AML-193 (cell line): Measurements from ENCODE around the gene CMTR2.
"Not testable (repeated sequence)": the region's sequence is repeated elsewhere in the genome, so short reads cannot be mapped to it uniquely, and the experiment has no call there.

Experiments
- DNase-seq, 2 experiments: peaks; one replicate each; lab custom pipeline; 2025; lab: John Stamatoyannopoulos, UW

The CMTR2 gene, protein sequence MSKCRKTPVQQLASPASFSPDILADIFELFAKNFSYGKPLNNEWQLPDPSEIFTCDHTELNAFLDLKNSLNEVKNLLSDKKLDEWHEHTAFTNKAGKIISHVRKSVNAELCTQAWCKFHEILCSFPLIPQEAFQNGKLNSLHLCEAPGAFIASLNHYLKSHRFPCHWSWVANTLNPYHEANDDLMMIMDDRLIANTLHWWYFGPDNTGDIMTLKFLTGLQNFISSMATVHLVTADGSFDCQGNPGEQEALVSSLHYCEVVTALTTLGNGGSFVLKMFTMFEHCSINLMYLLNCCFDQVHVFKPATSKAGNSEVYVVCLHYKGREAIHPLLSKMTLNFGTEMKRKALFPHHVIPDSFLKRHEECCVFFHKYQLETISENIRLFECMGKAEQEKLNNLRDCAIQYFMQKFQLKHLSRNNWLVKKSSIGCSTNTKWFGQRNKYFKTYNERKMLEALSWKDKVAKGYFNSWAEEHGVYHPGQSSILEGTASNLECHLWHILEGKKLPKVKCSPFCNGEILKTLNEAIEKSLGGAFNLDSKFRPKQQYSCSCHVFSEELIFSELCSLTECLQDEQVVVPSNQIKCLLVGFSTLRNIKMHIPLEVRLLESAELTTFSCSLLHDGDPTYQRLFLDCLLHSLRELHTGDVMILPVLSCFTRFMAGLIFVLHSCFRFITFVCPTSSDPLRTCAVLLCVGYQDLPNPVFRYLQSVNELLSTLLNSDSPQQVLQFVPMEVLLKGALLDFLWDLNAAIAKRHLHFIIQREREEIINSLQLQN

DNA sequence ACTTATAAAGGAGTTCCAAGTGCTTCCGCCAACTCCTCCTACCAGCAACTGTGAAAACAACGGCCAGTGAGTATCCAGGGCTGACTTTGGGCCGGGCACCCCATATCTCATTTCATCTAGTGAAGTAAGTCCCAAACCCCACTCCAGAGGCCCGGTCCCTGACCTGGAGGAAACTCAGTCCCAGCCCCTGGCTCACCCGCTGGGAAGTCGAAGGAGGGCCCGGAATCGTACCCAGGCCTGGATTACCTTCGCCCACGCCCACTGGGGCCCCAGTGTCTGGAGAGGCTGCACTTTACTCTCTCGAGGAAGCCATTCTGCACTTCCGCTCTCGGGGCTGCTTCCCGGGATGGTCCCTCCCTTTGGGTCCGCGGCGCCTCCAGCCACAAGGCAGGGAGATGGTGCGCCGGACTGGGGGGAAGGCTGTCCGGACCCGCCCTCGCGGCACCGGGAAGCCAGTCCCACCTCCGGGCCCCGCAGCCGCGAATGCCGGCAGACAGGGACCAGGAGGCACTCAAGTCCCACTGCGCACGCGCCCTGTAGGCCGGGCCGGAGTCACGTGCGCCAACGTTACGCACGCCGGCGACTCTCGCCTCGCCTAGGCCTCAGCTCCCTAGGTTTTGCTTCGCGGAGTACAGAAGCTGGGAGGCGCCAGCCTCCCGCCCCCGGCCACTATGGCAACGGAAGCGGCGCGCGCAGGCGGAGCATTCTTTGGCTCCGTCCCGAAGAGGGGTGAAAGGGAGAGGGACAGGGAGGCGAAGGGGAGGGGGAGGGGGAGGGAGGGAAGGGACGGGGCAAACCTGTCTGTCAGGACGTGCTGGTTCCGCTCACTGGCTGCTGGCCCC, at the start of gene CMTR2:
Gene CMTR2, minus strand, starts transcription at position 513 of the 842 bp plus-strand sequence. CDS start 3,482 bp downstream, outside the sequence.
- DNase-seq, result peak; percentile 93 to 95

DNA sequence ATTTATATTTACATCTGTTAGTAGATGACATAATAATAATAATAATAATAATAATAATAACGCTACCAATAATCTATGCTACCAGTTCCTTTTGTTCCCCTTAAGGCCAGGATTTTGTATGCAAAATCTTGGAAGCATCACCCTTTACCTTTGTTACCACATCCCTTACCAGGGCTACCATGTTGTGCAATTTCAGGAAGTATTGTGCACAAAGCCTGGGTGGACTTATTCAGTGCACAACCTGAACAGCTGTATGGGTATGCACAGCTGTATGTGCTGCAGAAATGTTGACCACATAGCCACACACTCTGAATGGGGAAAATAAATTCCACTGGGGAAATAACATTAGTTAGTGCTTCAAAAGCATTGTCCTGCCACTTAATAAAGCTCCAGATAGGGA, 49.4 kb upstream of the CMTR2 start:
- no peak for DNase-seq

DNA sequence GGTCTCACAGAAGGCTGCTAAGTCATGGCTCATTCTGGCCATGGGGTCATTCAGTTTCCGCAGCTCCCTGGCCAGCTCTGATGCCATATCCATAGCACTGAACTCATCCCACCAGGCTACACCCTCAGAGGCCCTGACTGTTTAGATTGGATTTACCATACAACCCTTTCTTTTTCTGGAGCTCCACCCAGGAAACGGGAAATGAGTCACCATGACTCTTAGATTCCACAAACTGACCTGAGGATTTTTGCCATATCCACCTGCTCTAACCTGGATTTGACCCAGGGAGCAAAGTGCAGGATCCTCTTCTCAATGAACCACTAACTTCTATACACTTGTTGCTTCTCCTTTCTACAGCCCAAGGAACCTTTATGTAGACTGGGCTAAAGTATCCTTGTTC, 49.0 kb upstream of the CMTR2 start:
- no peak for DNase-seq

DNA sequence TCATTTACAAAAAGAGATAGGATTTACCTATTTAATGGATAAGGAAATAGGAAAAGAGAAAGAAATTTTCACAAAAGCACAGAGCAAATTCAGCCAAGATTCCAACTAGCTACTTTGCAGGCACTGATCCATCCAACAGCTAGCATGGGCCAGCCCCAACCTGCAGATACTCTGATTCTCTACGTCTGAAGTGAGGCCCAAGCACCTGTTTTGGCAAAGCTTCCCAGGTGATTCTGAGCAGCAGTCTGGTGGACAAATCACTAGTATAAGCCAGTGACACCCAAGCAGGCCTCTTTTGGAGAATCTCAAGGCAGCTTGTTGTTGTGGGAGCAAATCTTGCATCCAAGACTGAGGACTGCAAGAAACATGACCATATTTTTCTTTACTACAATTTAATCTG, 48.4 kb upstream of the CMTR2 start:
- DNase-seq, result no peak

DNA sequence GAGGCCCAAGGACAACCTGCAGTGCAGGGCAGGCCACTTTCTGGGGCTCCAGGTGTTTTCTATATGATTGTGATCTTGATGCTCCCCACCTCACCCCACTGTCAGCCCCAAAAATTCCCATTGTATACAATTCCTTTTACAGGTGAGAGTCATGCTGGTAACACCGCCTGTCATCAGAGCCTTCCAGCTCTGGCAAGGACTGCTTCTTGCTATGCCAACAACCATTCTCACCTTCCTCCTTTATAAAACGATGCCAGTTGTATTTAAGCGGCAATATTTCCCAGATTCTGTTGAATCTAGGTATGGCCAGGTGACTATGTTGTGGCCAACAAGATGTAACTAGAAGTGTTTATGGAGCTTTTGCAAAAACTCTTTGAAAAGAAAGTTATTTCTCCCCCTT, 38.9 kb upstream of the CMTR2 start:
- no peak for DNase-seq

DNA sequence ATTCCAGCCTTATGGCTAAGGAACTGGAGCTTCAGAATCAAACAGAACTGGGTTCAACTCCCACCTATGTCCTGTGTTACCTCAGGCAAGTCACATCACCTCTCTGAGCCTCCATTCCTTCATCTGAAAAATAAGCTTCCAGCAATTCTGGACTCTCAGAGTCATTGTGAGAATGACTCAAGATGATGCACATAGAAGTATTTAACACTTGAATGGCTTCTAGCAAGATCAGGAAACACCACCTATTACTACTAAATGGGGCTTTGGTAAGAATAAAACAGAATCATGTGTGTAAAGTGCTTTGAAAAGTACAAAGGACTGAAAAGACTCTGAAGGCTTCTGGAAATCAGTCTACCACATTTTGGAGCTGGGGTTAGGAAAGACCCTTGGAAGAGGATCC, 38.5 kb upstream of the CMTR2 start:
- DNase-seq, result no peak

DNA sequence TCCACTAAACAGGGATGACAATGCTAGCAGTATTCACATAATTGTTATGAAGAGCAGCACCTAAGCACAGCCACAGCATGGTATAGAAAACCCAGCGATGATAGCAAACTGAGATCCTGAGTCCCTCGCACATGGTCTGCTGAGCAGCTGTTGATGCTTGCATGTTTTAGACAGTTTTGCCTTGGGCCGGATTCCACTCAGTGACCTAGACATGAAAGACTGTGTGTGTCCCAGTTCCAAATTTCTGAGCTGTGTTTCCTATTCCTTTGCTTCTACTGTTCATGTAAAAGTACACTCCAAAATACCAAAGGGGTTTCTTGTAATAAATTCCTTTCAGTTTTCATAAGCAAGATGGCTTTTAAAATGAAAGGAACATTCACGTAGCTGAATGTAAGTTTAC, 30.8 kb upstream of the CMTR2 start:
- DNase-seq, result no peak

DNA sequence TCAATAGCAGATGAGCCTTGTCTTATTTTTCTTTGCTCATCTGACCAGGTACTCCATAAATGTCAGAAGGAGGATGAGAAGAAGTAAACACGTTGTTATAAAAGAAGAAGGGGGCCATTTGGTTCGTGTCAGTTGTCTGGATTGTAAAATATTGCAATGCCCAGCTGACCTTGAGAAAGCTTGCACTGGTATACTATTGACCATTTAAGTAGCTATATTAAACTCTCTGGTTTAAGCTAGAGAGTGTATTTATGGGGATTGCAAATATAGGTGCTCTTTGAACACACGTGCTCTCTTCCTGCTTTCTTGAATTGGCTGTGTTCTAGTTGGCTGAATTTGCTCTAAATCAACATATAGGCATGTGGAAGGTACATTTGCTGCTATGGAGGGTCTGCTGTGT, 26.1 kb upstream of the CMTR2 start:
- no peak for DNase-seq

DNA sequence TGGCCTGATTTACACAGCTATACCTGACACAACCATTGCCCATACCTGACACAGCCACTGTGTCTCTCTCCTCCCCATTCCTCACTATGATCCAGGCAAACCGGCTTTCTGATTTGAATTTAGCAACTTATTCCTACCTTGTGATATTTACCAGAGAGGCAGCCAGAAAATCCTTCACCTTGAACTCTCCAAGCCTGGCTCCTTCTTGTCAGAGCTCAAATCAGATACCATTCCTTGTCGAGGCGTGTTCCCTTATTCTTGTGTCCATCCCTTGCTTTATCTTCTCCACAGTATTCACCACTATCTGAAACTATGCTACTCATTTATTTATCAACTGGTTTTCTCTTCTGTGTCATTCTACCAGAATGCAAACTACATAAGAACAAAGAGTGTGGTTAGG, 24.4 kb upstream of the CMTR2 start:
- DNase-seq, result not testable (repeated sequence)

DNA sequence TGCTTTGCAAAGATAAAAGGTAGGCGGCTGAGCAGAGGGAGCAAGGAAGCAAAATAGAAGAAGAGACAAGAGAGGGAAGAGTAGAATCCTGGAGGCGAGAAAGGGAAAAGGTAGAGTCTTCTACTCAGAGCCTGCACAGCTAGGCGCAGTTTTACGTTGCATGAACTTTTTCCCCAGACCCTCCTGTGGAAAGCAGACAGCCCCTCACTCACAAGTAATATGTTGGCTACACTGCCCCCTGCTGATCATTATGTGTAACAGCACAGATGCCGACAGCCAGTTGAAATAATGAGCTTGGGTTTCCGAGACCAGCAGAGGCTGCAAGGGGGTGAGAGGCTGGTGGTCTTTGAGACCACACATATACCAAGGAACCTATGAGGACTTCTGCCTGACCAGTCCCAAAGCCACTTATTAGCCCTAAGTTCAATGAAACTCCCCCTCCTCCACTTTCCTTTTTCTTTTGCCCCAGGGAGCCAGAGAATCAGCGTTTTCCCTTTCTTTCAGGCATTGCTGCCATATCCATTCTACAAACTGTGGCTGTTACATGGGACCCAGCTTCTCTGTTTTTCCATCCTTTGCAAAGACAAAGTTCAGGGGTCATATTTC, 22.5 kb upstream of the CMTR2 start:
- DNase-seq, result peak in 1 of 2 experiments; percentile 34

DNA sequence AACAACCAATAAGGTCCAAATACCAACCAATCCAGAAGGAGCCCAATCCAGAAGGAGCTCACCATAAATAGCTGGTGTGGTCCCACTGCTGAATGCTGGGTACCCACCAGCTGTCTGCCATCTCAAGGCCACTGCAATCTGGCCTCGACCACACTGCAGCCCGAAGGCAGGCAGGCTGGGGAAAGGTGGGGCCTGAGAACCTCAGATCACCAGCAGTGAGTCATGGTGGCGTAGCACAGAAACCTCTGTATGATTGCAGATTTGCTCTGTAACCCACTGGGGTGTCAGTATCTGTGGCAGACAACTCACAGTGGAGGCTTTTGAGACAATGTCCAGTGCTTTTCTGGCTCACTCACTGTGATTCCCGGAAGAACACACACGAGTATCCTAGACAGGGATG, 14.7 kb upstream of the CMTR2 start:
- DNase-seq, result no peak

DNA sequence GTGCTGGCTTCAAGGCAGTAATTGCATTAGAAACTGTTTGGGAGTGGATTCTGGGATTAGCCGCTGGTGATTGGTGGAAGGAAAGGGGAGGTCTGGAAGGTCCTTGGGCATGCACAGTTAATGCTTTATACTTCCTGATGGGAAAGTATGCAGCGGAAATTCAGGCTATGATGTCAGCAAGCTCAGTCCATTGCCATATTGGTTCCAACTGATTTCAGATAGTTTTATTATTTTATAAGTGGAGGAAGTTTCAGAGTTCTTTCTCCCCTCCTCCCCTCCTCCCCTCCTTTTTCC, 8.1 kb upstream of the CMTR2 start:
- no peak for DNase-seq

DNA sequence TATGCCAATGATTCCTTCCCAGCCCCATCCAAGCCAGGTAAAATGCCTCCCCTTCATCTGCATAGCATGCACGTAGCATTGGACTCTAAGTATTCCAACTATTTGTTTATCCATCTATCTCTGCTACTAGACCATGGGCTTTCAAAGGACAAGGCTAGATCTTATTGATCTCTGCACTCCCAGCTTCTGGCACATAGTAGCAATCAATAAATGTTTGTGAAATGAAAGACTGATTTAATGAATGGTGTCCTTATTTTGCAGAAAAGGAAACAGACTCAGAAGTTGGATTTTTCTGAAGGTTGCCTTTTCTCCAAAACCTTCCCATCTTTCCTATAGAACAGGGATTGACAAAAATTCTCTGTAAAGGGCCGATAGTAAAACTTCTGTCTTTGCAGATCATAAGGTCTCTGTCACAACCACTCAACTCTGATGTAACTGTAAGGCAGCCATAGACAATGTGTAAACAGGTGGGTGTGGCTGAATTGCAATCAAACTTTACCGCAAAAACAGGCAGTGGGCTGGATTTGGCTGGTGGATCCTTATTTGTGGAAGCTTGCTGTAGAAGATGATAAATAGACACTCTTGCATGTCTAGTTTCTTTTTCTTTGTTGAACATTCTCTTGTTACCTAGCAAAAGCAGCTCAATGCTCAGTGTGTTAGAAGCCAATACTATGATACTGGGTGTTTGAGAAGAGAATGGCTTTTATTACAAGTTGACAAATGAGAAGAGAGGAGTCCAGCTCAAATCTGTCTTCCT, 7.6 kb upstream of the CMTR2 start:
- no peak for DNase-seq

DNA sequence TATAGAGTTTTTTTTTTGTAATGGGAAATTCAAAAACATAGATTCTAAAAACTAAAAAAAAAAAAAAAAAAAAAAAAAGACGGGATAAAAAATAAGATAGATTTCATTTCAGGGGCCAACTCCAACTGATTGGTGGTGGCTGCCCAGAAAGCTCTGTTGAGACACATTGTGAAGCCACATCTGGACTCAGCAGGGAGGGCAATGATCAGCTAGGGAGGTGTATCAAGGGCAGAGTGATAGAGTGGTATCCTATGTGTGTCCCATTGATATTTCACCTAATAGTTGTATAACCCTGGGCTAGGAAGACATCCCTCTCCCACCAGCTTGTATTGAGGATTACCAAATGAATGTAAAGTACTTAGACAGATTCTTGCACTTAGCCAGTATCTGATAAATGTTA, 6.7 kb upstream of the CMTR2 start:
- DNase-seq, result no peak

DNA sequence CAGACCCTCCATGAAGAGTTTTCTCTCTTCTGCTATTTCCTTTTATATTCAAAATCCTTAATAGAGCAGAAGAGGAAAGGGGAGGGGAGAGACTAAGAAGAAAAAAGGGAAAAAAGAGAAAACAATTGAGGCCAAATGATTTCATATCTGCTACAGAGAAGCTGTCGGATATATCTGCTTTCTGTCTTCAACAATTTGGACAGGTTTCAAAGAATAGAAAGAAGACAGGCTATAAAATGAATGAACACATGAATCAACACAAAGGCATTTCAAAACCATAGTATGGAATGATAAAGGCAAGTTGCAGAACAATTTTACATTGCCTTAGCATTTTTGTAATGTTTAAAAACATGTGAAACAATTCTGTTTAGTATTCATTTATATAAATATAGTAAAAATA, 4.7 kb upstream of the CMTR2 start:
- DNase-seq, result no peak

DNA sequence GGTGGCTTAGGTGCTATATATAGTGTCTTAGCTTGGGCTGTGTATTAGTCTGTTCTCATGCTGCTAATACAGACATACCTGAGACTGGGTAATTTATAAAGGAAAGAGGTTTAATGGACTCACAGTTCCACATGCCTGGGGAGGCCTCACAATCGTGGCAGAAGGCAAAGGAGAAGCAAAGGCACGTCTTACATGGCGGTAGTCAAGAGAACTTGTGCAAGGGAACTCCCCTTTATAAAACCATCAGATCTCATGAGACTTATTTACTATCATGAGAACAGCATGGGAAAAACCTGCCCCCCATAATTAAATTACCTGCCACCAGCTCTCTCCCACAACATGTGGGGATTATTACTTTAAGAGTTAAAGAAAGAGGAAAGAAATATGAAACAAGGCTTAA, 2.9 kb upstream of the CMTR2 start:
- DNase-seq, result not testable (repeated sequence)

DNA sequence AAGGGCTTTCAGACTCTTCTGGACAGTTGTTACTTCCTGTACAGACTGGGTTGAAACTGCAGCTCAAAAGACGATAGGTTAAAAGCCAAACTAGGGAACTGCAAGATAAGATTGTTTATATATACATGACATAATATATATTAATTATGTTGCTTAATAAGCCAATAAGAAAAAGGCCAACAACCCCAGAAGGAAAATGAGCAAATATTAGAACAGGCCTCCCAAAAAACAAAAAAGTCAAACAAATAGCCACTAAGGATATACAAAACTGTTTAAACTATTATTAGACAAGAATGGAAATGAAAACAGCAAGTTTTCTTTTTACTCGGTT, 495 bp upstream of the CMTR2 start:
- DNase-seq, result no peak

DNA sequence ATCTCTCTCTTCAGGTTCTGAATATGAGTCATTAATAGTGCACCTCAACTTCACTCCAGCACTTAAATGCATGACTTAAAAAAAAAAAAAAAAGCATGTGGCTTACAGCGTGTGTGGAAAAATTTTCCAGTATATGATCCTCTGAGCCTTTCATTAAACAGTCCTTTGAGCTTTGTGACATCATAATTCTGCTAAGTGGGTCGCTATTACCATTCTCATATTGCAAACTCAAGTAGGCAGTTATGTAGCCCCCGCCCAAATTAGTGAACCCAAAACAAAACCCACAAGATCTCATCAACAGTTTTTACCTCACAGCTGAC, 672 bp downstream of the CMTR2 start:
- DNase-seq, result no peak

DNA sequence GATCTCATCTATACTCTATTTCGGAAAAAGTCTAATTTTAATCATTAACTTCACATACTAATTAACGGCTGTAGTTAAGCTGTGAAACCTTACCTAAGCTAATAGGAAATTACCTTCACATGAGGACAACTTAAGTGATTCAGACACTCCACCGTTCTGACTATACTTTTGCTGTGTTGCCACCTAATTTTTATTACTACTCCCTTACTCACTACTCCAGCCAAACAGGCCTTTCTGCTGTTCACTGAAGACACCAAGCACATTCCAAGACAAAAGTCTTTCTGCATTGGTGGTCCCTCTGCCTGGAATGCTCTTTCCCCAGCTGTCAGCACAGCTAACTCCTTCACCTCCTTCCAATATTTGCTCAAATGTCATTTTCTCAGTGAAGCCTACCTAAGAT, 1.3 kb downstream of the CMTR2 start:
- DNase-seq, result no peak

DNA sequence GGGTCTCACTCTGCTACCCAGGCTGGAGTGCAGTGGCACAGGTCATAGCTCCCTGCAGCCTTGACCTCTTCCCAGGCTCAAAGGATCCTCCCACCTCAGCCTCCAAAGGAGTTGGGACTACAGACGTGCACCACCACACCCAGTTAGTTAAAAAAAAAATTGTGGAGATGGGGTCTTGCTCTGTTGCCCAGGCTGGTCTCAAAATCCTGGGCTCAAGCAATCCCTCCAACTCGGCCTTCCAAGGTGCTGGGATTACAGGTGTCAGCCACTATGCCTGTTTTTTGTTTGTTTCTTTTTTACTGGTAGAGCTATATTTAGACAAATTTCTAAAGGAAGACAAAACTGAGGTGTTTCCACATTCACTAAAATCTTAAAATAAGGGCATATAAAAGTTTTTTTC, 1.7 kb downstream of the CMTR2 start:
- DNase-seq, result no peak

DNA sequence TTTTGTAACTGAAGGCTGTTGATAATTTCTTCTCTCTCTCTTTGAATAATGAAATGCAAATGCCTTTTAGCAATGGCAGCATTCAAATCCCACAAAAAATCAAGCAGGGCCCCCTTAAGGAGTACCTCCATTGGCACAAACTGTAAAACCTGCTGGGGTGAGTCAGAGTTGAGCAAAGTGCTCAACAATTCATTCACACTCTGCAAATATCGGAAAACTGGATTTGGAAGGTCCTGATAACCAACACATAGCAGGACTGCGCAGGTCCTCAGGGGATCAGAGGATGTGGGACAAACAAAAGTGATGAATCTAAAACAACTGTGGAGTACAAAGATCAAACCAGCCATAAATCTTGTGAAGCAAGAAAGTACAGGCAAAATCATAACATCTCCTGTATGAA, 5.6 kb downstream of the CMTR2 start:
- DNase-seq, result no peak

DNA sequence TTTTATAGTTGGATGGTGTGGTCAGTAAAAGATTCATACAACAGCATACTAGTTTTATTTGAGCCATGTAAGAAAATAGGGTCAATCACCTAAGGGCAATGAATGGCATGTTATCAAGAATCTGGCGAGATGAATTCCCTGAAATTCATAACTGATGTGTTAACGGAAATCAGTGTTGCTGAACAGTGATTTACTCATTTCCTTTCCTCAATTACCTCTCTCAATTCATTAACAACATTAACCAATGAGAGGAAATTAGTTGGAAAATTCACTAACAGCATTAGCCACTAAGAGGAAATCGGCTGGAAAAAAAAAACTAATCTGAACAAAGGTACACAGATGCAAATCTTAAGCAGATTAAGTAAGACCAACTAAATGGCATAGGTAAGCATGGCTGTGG, 6.3 kb downstream of the CMTR2 start:
- DNase-seq, result no peak
